HepG2 (cell line): ENCODE results near the gene ASAP2. TPM values are rescaled to one million over a fixed set of nuclear protein-coding genes. Genes with fewer than 3 reads are reported as not detected.
A peak's percentile ranks its signal among the peaks of the same experiment; 100 is the strongest.

Experiments used
- CHD4 ChIP-seq: fragments of 200-600 bp; sonication (generic); IDR thresholded peaks from 2 replicates; pipeline ENCODE4 v1.7.0; 2017; ENCODE audit warnings: mild to moderate bottlenecking, low read length, borderline replicate concordance
- FIP1L1 ChIP-seq: fragments of 200-400 bp; formaldehyde crosslinking; IDR thresholded peaks from 2 replicates; pipeline ENCODE4 v1.6.1; 2018; ENCODE audit warnings: low read depth, mild to moderate bottlenecking, low read length, moderate library complexity, borderline replicate concordance; ENCODE audit not compliant: insufficient read depth
- LCORL ChIP-seq, 2 experiments: fragments of 450-650 bp in 1 of 2; sonication (generic) in 1 of 2; formaldehyde crosslinking in 1 of 2; IDR thresholded peaks; 2 replicates each; pipeline versions ENCODE4 v1.5.0 to v1.6.1; 2017 to 2020; ENCODE audit warnings: antibody characterized with exemption in 1 of 2, missing genetic modification reagents in 1 of 2
- PHF21A ChIP-seq: sonication (generic); formaldehyde crosslinking; IDR thresholded peaks from 2 replicates; pipeline ENCODE4 v1.5.0; 2020; ENCODE audit warnings: mild to moderate bottlenecking, missing genetic modification reagents
- REXO4 ChIP-seq: sonication (generic); formaldehyde crosslinking; IDR thresholded peaks from 2 replicates; pipeline ENCODE4 v1.8.0; 2022; ENCODE audit warnings: missing genetic modification reagents, mild to moderate bottlenecking, borderline replicate concordance
- SRF ChIP-seq: IDR thresholded peaks from 2 replicates; pipeline ENCODE4 v1.6.1; 2011; ENCODE audit warnings: mild to moderate bottlenecking, low read depth, low read length, moderate library complexity
- TGIF2 ChIP-seq: IDR thresholded peaks from 2 replicates; pipeline ENCODE4 v1.6.1; 2016; ENCODE audit warnings: control low read depth, missing compliant biosample characterization
- ZBTB20 ChIP-seq: sonication (generic); formaldehyde crosslinking; IDR thresholded peaks from 2 replicates; pipeline ENCODE4 v1.8.1; 2023; ENCODE audit warnings: missing genetic modification reagents, low read depth, mild to moderate bottlenecking, borderline replicate concordance
- ZBTB38 ChIP-seq: sonication (generic); formaldehyde crosslinking; IDR thresholded peaks from 2 replicates; pipeline ENCODE4 v1.5.1; 2020; ENCODE audit warnings: mild to moderate bottlenecking, missing genetic modification reagents
- ZNF335 ChIP-seq: sonication (generic); formaldehyde crosslinking; IDR thresholded peaks from 2 replicates; pipeline ENCODE4 v1.4.0; 2020; ENCODE audit warnings: missing genetic modification reagents
- ZNF720 ChIP-seq: sonication (generic); formaldehyde crosslinking; IDR thresholded peaks from 2 replicates; pipeline ENCODE4 v1.4.0; 2020; ENCODE audit warnings: missing genetic modification reagents
- ZNF75D ChIP-seq: sonication (generic); formaldehyde crosslinking; IDR thresholded peaks from 2 replicates; pipeline ENCODE4 v1.8.1; 2023; ENCODE audit warnings: missing genetic modification reagents, mild to moderate bottlenecking, borderline replicate concordance
- polyA plus RNA-seq, 8 experiments: library from polyadenylated mRNA; depleted of rRNA in 3 of 8; stranded (reverse) in 7 of 8; unstranded in 1 of 8; fragments of >200 nt; fragmentation: Illumina TruSeq in 4 of 8; extraction: Trizol in 4 of 8; gene quantifications; 2 replicates each; pipeline versions ENCODE4 v1.2.1 to v1.2.3, GENCODE V29; 2011 to 2016; ENCODE audit warnings: low read depth in 4 of 8, missing spikeins in 1 of 8, mixed read lengths in 1 of 8; ENCODE audit not compliant: insufficient read depth in 1 of 8
- total RNA-seq, 5 experiments: library from RNA; depleted of rRNA; stranded (reverse); fragments of >200 nt; fragmentation: Illumina TruSeq; extraction: Trizol; gene quantifications; 2 replicates each; pipeline ENCODE4 v1.2.3, GENCODE V29; 2016; ENCODE audit warnings: low read depth in 1 of 5
- TF ChIP-seq, protein P1 (sequence below): sonication (generic); formaldehyde crosslinking; IDR thresholded peaks from 2 replicates; pipeline ENCODE4 v1.5.0; 2020; ENCODE audit warnings: missing genetic modification reagents
- TF ChIP-seq, protein P2 (sequence below): IDR thresholded peaks from 2 replicates; pipeline ENCODE4 v1.6.1; 2016; ENCODE audit warnings: low read depth, borderline replicate concordance
- TF ChIP-seq, protein P3 (sequence below): IDR thresholded peaks from 2 replicates; pipeline ENCODE4 v1.6.1; 2016; ENCODE audit warnings: mild to moderate bottlenecking, missing biosample characterization, missing genetic modification reagents
- TF ChIP-seq, protein P4 (sequence below): sonication (generic); formaldehyde crosslinking; IDR thresholded peaks from 2 replicates; pipeline ENCODE4 v1.9.0; 2021; ENCODE audit warnings: missing genetic modification reagents, mild to moderate bottlenecking, borderline replicate concordance
- TF ChIP-seq, protein P5 (sequence below): sonication (generic); formaldehyde crosslinking; IDR thresholded peaks from 2 replicates; pipeline ENCODE4 v1.8.1; 2022; ENCODE audit warnings: mild to moderate bottlenecking, missing genetic modification reagents
- TF ChIP-seq, protein P6 (sequence below): sonication (generic); formaldehyde crosslinking; IDR thresholded peaks from 2 replicates; pipeline ENCODE4 v1.4.0; 2020; ENCODE audit warnings: missing genetic modification reagents, borderline replicate concordance

ASAP2 gene
- total and polyA plus RNA-seq, 2 of the 13 experiments (the other 11 are each of a cell fraction or from before 2014, with no cell fraction given), result 7.3 to 22.3 TPM

DNA sequence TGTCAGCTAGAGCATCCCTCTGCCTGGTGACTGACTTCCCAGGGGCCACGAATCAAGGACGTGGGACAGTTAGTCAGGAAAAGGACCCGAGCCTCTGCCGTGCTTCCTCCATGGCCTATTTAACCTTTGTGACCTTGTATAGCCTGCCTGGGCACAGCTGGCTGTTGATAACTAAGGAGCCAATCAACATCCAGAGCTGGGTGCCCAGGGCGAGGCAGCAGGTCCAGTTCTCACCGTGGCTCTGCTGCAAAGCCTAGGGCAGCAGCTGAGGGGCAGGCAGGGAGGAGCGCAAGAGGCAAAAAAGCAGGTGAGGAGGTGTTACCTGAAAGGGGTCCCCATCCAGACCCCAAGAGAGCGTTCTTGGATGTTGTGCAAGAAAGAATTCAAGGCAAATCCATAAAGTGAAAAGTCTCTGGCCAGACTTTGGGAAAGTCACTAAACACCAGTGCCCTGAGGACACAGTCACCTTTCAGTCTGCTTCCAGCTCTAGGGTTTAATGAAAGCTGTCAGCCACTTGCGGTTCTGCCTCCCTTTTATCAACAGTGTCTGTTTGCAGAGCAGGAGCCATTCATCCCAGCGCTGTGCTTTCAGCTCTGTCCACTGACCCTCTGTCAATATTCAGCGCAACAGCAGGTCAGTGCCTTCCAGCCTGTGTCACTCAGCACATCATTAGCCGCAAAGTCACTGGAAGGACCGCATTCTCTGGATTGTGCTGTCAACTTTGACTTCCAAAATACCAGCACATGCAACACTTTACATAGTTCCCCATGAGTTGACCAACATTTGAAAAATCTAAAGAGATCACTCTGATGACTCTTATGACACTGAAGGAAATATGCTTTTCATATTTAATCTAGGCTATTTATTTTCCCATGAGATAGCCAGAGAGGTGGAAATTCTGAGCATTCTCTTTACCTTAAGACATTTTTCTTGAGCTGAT is 38.6 kb upstream of the ASAP2 start (continued):
- TF ChIP-seq, protein P1, sequence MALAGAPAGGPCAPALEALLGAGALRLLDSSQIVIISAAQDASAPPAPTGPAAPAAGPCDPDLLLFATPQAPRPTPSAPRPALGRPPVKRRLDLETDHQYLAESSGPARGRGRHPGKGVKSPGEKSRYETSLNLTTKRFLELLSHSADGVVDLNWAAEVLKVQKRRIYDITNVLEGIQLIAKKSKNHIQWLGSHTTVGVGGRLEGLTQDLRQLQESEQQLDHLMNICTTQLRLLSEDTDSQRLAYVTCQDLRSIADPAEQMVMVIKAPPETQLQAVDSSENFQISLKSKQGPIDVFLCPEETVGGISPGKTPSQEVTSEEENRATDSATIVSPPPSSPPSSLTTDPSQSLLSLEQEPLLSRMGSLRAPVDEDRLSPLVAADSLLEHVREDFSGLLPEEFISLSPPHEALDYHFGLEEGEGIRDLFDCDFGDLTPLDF (CRISPR knock-in tag), result no peak
- TF ChIP-seq, protein P2, sequence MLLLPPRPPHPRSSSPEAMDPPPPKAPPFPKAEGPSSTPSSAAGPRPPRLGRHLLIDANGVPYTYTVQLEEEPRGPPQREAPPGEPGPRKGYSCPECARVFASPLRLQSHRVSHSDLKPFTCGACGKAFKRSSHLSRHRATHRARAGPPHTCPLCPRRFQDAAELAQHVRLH (CRISPR knock-in tag), result peak; percentile 55; the same call in 1 of the 2 replicates
- TF ChIP-seq ZNF75D (CRISPR knock-in tag) (no peak), ZNF335 (CRISPR knock-in tag) (peak; percentile 69; the same call in 1 of the 2 replicates), FIP1L1 (no peak), PHF21A (CRISPR knock-in tag) (peak; percentile 72), CHD4 (no peak), ZBTB20 (CRISPR knock-in tag) (peak; percentile 35; the same call in 1 of the 2 replicates), ZBTB38 (peak; percentile 58; the same call in 1 of the 2 replicates), TGIF2 (CRISPR knock-in tag) (peak; percentile 94), ZNF720 (CRISPR knock-in tag) (no peak), SRF (no peak), LCORL (IDR thresholded peaks at IDR 0.05) (no peak), LCORL (CRISPR knock-in tag; IDR thresholded peaks at IDR 0.05) (peak; percentile 92), REXO4 (CRISPR knock-in tag) (no peak)
- TF ChIP-seq, protein P3, sequence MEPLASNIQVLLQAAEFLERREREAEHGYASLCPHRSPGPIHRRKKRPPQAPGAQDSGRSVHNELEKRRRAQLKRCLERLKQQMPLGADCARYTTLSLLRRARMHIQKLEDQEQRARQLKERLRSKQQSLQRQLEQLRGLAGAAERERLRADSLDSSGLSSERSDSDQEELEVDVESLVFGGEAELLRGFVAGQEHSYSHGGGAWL (CRISPR knock-in tag), result 0 out of 2 replicates have a peak, but pooled peaks have one; percentile 50
- TF ChIP-seq, protein P4, sequence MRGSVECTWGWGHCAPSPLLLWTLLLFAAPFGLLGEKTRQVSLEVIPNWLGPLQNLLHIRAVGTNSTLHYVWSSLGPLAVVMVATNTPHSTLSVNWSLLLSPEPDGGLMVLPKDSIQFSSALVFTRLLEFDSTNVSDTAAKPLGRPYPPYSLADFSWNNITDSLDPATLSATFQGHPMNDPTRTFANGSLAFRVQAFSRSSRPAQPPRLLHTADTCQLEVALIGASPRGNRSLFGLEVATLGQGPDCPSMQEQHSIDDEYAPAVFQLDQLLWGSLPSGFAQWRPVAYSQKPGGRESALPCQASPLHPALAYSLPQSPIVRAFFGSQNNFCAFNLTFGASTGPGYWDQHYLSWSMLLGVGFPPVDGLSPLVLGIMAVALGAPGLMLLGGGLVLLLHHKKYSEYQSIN (CRISPR knock-in tag), result no peak
- TF ChIP-seq, protein P5, sequence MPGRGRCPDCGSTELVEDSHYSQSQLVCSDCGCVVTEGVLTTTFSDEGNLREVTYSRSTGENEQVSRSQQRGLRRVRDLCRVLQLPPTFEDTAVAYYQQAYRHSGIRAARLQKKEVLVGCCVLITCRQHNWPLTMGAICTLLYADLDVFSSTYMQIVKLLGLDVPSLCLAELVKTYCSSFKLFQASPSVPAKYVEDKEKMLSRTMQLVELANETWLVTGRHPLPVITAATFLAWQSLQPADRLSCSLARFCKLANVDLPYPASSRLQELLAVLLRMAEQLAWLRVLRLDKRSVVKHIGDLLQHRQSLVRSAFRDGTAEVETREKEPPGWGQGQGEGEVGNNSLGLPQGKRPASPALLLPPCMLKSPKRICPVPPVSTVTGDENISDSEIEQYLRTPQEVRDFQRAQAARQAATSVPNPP (CRISPR knock-in tag), result no peak
- TF ChIP-seq, protein P6, sequence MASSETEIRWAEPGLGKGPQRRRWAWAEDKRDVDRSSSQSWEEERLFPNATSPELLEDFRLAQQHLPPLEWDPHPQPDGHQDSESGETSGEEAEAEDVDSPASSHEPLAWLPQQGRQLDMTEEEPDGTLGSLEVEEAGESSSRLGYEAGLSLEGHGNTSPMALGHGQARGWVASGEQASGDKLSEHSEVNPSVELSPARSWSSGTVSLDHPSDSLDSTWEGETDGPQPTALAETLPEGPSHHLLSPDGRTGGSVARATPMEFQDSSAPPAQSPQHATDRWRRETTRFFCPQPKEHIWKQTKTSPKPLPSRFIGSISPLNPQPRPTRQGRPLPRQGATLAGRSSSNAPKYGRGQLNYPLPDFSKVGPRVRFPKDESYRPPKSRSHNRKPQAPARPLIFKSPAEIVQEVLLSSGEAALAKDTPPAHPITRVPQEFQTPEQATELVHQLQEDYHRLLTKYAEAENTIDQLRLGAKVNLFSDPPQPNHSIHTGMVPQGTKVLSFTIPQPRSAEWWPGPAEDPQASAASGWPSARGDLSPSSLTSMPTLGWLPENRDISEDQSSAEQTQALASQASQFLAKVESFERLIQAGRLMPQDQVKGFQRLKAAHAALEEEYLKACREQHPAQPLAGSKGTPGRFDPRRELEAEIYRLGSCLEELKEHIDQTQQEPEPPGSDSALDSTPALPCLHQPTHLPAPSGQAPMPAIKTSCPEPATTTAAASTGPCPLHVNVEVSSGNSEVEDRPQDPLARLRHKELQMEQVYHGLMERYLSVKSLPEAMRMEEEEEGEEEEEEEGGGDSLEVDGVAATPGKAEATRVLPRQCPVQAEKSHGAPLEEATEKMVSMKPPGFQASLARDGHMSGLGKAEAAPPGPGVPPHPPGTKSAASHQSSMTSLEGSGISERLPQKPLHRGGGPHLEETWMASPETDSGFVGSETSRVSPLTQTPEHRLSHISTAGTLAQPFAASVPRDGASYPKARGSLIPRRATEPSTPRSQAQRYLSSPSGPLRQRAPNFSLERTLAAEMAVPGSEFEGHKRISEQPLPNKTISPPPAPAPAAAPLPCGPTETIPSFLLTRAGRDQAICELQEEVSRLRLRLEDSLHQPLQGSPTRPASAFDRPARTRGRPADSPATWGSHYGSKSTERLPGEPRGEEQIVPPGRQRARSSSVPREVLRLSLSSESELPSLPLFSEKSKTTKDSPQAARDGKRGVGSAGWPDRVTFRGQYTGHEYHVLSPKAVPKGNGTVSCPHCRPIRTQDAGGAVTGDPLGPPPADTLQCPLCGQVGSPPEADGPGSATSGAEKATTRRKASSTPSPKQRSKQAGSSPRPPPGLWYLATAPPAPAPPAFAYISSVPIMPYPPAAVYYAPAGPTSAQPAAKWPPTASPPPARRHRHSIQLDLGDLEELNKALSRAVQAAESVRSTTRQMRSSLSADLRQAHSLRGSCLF (CRISPR knock-in tag), result no peak
